ENCODE results near the gene PARD3B.
"Not testable (repeated sequence)": the region's sequence is repeated elsewhere in the genome, so short reads cannot be mapped to it uniquely, and the experiment has no call there.

The PARD3B gene

DNA sequence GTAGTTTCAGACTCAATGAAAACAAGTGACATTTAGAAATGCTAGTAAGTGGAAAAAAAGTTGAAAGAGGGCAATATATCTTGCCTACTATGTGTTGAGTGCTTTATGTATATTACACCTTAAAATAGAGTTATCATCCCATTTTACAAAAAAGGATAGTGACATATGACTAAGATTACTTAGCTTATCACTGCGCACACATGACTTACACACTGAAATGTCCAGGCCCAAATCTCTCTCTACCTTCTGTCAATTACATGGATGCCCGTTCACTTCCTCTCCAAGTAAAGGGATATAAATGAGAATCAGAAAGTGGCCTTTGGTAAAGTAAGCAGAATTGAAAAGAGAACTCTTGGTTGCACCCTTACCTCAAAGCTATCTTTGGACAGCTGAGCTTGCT lies 3.6 kb upstream of the PARD3B start:
- no peak for DNase-seq

- DNase-seq = no peak
These were observed 2.2 kb upstream of the PARD3B start for GRCh38 chr2:204542982-204543608.

- DNase-seq = peak; percentile 62
These were observed 823 bp downstream of the PARD3B start for GRCh38 chr2:204545861-204546735.

DNA sequence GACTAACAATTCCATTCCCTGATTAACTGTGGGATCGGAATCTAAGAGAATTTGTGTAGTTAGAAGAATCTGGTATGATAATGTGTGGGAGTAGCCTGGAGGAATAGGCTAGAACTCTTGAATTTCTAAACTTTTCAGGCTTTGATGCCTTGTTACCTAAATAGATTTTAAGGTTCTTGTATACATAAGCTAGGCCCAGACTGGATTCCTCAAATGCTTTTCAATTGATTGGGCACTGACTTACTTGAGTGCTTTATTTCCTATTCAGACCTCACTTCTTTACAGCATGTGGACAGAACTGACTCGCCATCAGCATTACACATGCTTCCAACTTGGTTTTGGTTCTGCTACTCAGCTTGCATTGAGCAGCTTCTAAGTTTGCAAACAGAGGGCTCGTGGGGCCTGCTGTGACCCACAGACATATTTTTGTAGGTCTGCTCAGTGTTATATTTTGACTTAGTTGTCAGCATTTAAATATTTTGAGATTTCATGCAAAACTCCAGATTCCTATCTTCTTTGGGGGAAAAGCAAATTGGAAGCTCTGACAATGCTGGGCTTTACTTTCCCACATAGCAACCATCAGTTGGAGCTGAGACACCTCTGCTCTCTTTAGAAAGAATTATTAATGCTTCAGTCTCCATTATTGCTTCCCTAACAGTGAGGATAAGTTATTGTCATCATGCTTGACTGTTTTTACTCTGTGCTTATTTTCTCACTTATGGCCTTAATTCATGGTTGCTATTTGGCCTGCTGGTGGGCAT lies 5.7 kb downstream of the PARD3B start:
- DNase-seq = no peak

GRCh38 chr2:204551512-204551863 lies 6.2 kb downstream of the PARD3B start:
- DNase-seq = no peak

GRCh38 chr2:204557604-204558003 lies 12.3 kb downstream of the PARD3B start:
- DNase-seq = no peak

DNA sequence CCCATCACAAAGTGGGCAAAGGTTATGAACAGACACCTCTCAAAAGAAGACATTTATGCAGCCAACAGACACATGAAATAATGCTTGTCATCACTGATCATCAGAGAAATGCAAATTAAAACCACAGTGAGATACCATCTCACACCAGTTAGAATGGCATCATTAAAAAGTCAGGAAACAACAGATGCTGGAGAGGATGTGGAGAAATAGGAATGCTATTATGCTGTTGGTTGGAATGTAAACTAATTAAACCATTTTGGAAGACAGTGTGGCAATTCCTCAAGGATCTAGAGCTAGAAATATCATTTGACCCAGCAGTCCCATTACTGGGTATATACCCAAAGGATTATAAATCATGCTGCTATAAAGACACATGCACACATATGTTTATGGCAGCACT lies 14.1 kb downstream of the PARD3B start:
- DNase-seq = not testable (repeated sequence)

GRCh38 chr2:204560902-204561301 lies 15.6 kb downstream of the PARD3B start:
- DNase-seq = no peak

GRCh38 chr2:204561771-204562170 lies 16.5 kb downstream of the PARD3B start:
- no peak for DNase-seq

GRCh38 chr2:204566439-204566838 lies 21.2 kb downstream of the PARD3B start:
- DNase-seq = no peak

GRCh38 chr2:204570421-204570820 lies 25.1 kb downstream of the PARD3B start:
- DNase-seq = no peak

DNA sequence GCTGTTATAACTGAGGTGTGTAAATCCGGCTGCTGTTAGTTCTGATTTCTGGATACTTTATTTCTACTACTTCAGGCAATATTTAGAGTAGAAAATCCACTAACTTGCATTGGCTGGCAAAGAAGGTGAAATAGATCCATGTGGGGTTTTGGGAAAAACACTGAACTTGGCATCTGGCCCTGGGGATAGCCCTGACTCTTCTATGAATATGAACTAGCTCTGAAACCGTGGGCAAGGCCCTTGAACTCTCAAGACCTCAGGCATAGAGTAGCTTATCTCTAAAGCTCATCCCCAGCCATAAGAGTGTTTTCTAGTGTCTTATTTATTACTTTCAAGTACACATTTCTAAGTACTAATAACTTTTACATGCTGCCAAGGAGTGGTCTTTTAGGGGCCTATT lies 25.8 kb downstream of the PARD3B start:
- no peak for DNase-seq

DNA sequence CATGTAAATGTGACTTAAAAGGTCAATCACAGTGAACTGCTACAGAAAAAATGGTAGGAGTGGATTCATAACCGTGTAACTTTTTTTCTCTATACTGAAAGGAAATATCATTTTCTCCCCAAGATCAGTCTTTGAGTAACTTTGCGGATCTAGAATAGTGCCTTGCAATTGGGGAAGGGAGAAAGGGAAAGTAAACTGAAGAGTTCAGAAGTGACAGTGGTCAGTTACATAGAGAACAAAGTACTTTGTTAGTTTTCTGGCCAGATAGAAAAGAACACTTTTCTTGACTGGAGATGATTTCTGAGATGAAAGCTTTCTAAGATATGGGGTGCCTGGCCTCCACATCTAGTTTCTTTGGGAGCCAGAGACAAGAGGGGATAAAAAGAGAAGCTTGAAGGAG lies 26.6 kb downstream of the PARD3B start:
- DNase-seq = no peak

- no peak for DNase-seq
These were observed 27.9 kb downstream of the PARD3B start for GRCh38 chr2:204573221-204573620.

GRCh38 chr2:204574486-204574885 lies 29.2 kb downstream of the PARD3B start:
- DNase-seq = no peak

- DNase-seq = no peak
These were observed 30.2 kb downstream of the PARD3B start for GRCh38 chr2:204575463-204575862.

DNA sequence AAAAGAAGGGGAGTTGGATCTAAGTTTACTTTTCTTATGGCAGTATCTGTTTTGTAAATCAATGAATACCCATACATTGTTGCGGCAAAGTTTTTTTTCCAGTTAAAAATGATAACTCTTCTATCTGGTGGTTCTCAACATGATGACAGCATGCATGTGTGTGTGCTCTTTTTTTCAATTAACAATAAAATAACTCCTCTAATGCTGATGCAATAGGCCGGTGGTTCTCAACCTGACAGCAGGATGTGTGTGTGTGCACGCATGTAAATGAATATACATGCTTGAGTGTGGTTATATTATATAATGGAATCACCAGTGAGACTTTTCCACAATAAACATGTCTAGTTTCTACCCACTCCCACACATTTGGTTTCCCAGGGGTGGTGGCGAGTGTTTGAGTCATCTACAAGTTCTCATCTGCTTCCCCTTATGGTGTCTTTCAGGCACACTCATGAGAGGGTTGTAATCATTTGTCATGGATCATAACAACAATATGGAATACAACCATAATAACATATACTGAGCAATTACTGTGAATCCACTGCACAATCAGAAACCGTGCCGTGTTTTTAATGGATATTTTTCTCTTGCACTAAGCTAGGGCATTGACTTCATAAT lies 31.2 kb downstream of the PARD3B start:
- no peak for DNase-seq

- DNase-seq = no peak
These were observed 33.8 kb downstream of the PARD3B start for GRCh38 chr2:204578928-204579598.

GRCh38 chr2:204581946-204582345 lies 36.7 kb downstream of the PARD3B start:
- DNase-seq = no peak

DNA sequence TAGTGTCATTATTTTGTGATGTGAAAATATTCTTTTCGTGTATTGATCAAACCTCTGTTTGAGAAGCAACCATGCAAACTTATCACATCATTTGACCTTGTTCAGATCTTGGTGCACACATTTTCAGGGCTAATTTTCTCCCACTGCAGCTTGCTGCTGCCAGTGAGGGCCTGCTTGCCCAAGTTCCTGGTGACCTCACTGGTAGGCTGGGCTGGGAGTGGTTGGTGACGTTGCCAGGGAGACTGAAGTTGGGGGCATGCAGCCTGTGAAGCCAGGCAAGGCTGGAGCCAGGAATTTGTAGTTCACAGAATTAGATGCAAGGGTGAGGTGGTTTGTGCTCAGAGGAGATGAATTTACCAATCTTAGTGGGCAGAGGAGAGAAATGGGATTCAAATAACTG lies 38.5 kb downstream of the PARD3B start:
- no peak for DNase-seq

GRCh38 chr2:204585930-204586329 lies 40.7 kb downstream of the PARD3B start:
- no peak for DNase-seq

DNA sequence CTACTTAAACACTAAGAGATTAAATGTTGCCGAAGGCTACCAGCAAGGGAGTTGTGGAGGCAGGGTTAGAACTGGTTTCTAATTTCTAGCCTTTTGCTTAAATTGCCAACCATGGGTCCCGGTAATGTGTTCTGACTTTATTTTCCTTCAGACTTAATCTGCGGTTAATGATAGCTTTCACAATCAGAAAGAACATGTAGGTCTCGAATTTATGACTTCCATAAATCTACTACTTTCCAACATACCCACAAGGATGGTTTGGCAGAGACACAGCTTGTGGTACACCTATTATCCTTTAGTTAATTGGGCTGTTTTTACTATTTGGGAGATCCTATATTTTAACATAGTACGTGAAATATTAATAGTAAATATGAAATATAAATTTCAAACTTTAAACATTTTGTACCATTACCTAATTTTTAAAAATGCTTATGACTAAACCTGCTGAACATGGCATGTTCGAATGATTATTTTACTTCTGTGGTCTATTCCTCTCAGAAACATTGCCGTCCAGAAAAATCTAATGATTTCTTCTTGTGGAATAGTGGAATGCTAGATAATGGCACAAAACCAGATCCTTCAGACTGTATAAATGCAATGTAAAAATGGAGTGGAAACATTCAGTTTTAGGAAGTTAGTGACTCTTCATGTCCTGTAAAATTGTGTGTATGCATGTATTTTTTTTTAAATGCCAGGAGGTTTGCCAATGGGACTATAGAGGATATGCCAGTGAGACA lies 41.3 kb downstream of the PARD3B start:
- no peak for DNase-seq

All from activated effector memory CD4-positive, alpha-beta T cell treated with anti-CD3 and anti-CD28 coated beads, Interleukin-2, amount 50 U/mL, for 16 hours (primary cell).